Measurements from ENCODE around the gene DHRS9.
"Not testable (repeated sequence)": the region's sequence is repeated elsewhere in the genome, so short reads cannot be mapped to it uniquely, and the experiment has no call there.

The DHRS9 gene

GRCh38 chr2:169105476-169105875, 36.1 kb downstream of the DHRS9 start:
- no peak for DNase-seq

GRCh38 chr2:169106134-169106533, 36.8 kb downstream of the DHRS9 start:
- DNase-seq, result no peak

GRCh38 chr2:169106563-169107545, 37.5 kb downstream of the DHRS9 start:
- DNase-seq, result no peak

GRCh38 chr2:169107645-169108044, 38.3 kb downstream of the DHRS9 start:
- DNase-seq, result no peak

GRCh38 chr2:169108099-169108884, 38.9 kb downstream of the DHRS9 start:
- no peak for DNase-seq

- DNase-seq, result peak in 1 of 2 experiments; percentile 55
These were observed 40.4 kb downstream of the DHRS9 start for GRCh38 chr2:169109502-169110409.

- DNase-seq, result no peak
These were observed 41.1 kb downstream of the DHRS9 start for GRCh38 chr2:169110419-169110818.

- no peak for DNase-seq
These were observed 41.6 kb downstream of the DHRS9 start for GRCh38 chr2:169110916-169111315.

GRCh38 chr2:169112841-169113240, 43.5 kb downstream of the DHRS9 start:
- no peak for DNase-seq

- no peak for DNase-seq
These were observed 44.7 kb downstream of the DHRS9 start for GRCh38 chr2:169114056-169114455.

GRCh38 chr2:169116327-169116726, 47.0 kb downstream of the DHRS9 start:
- no peak for DNase-seq

- no peak for DNase-seq
These were observed 47.6 kb downstream of the DHRS9 start for GRCh38 chr2:169116993-169117392.

- DNase-seq, result no peak
These were observed 48.7 kb downstream of the DHRS9 start for GRCh38 chr2:169118060-169118459.

GRCh38 chr2:169119123-169119760, 49.9 kb downstream of the DHRS9 start:
- DNase-seq, result no peak

- DNase-seq, result no peak
These were observed 50.5 kb downstream of the DHRS9 start for GRCh38 chr2:169119851-169120250.

- DNase-seq, result no peak
These were observed 60.4 kb downstream of the DHRS9 start for GRCh38 chr2:169129703-169130243.

- DNase-seq, result peak in 1 of 2 experiments; percentile 60
These were observed 62.5 kb downstream of the DHRS9 start for GRCh38 chr2:169131587-169132512.

GRCh38 chr2:169134272-169134671, 64.9 kb downstream of the DHRS9 start:
- not testable (repeated sequence) for DNase-seq

- not testable (repeated sequence) for DNase-seq
These were observed 67.1 kb downstream of the DHRS9 start for GRCh38 chr2:169136428-169136827.

GRCh38 chr2:169136885-169137534, 67.6 kb downstream of the DHRS9 start:
- DNase-seq, result no peak

Measured in SW 1271 (cell line).